GM12864 (cell line): ENCODE measurements around the gene GNA12.
"Not testable (repeated sequence)": the region's sequence is repeated elsewhere in the genome, so short reads cannot be mapped to it uniquely, and the experiment has no call there.

ENCODE experiments used
- DNase-seq: peaks from one replicate; pipeline ENCODE4 v3.0.0-alpha.2; 2011; ENCODE audit warnings: low read depth
- H3K4me3 ChIP-seq: 2 replicates; pipeline ENCODE4 v1.5.1; 2011; ENCODE audit warnings: mild to moderate bottlenecking, low read depth, low read length, control low read depth
- TF ChIP-seq, protein P1 (sequence below): IDR thresholded peaks from 2 replicates; pipeline ENCODE4 v1.5.1; 2011; ENCODE audit warnings: low read depth, mild to moderate bottlenecking, moderate library complexity, low read length, control low read depth, inconsistent platforms; ENCODE audit errors: missing control alignments

Gene GNA12

DNA sequence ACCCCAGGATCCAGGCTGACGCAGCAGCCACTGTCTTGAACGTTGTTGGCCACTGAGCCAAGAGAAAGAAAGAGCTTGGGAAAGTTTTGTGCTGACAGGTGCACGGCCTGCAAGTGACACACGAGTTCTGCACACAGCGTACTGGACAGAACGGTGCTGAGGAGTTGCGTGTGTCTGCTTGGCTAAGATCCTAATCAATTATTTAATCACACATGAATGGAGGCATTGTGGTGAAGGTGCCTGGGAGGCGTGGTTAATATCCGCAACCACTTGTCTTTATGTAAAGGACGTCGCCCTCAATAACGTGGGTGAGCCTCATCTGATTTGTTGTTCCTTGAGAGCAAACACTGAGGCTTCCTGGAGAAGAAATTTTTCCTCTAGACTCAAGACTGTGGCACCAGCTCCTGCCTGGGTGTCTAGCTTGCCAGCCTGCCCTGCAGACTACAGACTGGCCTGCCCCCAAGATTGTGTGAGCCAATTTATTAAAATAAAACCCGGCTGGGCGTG, 16.6 kb upstream of the GNA12 start:
- H3K4me3 ChIP-seq: no peak overlapping the region
- TF ChIP-seq, protein P1, sequence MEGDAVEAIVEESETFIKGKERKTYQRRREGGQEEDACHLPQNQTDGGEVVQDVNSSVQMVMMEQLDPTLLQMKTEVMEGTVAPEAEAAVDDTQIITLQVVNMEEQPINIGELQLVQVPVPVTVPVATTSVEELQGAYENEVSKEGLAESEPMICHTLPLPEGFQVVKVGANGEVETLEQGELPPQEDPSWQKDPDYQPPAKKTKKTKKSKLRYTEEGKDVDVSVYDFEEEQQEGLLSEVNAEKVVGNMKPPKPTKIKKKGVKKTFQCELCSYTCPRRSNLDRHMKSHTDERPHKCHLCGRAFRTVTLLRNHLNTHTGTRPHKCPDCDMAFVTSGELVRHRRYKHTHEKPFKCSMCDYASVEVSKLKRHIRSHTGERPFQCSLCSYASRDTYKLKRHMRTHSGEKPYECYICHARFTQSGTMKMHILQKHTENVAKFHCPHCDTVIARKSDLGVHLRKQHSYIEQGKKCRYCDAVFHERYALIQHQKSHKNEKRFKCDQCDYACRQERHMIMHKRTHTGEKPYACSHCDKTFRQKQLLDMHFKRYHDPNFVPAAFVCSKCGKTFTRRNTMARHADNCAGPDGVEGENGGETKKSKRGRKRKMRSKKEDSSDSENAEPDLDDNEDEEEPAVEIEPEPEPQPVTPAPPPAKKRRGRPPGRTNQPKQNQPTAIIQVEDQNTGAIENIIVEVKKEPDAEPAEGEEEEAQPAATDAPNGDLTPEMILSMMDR: no peak
- DNase-seq: no peak

DNA sequence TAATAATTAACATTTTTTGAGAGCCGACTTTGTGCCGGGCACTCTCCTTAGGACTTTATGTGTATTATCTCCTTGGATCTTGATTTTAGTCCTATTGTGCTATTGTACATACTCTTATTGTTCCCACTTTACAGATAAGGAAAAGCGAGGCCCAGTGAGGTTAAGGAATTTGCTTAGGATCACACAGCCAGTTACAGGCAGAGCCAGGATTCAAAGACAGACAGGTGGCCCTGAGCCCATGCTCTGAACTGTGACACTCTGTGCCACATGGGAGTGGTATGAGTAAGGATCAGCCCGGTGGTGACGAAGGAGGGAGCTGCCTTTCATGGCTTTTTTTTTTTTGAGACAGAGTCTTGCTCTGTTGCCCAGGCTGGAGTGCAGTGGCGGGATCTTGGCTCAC, 15.8 kb upstream of the GNA12 start:
- H3K4me3 ChIP-seq: no peak overlapping the region
- TF ChIP-seq, protein P1: no peak
- DNase-seq: no peak

DNA sequence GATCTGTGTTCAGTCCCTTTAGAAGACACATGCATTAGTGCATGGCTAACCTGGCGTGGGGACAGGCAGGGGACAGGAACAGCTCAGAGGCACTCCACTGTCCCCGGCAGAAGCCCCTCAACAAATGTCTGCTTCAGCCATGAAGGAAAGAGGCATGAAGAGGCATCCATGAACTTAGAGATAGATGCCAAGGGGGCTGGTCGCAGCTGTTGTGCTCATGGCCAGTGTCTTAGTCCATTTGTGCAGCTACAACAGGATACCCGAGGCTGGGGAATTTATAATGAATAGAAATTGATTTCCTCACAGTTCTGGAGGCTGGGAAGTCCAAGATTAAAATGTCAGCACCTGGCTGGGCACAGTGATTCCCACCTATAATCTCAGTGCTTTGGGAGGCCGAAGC, 14.5 kb upstream of the GNA12 start:
- no peak for DNase-seq
- TF ChIP-seq, protein P1: no peak
- H3K4me3 ChIP-seq: no peak overlapping the region

DNA sequence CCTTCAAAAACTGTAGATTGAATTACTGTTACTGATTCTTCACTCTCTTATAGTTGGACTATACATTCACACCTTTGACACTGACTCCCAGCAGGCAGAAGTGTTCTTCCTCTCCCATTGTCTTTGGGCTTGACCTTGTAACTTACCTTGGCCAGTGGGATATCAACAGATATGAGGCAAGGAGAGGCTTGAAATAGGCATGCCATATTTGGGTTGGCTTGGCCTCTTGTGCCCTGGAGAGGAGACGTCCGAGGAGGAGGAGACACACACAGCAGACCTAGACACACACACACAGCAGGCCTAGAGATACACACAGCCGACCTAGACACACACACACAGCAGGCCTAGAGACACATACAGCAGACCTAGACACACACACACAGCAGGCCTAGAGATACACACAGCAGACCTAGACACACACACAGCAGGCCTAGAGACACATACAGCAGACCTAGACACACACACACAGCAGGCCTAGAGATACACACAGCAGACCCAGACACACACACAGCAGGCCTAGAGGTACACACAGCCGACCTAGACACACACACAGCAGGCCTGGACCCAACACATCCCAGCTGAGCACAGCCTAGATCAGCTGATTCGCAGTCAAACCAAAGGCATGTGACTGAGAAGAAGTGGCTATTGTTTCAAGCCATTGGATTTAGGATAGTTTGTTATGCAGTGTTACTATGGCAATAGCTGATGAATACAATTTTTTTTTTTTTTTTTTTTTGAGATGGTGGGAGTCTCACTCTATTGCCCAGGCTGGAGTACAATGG, 12.5 kb upstream of the GNA12 start:
- TF ChIP-seq, protein P1: no peak
- DNase-seq: no peak
- no peak overlapping the region for H3K4me3 ChIP-seq

DNA sequence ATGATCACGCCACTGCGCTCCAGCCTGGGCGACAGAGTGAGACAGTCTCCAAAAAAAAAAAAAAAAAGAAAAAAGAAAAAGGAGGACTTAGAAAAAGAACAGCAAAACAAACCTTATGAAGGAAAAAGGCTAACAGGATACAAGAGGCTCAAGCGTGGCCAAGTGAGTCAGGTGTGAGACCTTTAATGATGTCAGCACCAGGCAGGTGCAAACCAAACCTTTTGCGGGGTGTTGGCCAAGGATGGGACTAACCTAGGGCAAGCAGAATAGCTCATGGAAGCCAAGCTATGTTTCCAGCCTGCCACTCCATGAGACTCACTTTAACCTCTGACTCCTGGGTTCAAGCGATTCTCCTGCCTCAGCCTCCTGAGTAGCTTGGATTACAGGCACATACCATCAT, 11.3 kb upstream of the GNA12 start:
- no peak overlapping the region for H3K4me3 ChIP-seq
- no peak for DNase-seq
- TF ChIP-seq, protein P1: no peak

DNA sequence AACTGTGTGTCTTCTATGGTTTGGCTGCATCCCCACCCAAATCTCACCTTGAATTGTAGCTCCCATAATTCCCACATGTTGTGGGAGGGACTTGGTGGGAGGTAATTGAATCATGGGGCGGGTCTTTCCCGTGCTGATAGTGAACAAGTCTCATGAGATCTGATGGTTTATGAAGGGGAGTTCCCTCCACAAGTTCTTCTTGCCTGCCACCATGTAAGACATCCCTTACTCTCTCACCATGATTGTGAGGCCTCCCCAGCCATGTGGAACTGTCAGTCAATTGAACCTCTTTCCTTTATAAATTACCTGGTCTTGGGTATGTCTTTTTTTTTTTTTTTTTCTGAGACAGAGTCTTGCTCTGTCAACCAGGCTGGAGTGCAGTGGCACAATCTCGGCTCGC, 9.4 kb upstream of the GNA12 start:
- not testable (repeated sequence) for DNase-seq, H3K4me3 ChIP-seq

DNA sequence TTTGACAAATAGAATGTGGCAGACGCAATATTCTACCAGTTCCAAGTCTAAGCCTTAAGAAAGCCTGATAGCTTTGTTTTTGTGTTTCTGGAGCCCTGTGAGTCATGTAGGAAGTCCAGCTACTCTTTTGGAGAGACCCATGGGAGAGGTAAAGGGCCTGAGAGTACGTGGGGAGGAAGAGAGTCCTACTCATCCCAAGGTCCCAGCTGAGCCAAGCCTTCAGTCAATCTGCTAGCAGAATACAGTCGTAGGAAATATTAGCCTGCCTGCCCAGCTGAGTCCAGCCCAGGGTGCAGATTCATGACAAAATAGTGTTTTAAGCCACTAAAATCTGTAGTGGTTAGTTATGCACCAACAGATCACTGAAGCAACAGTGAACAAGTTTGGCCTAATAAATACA, 9.0 kb upstream of the GNA12 start:
- TF ChIP-seq, protein P1: no peak
- DNase-seq: no peak
- H3K4me3 ChIP-seq: no peak overlapping the region
